GM12878 (cell line): ENCODE measurements around the gene MATN3. TPM values are rescaled to one million over a fixed set of nuclear protein-coding genes. Genes with fewer than 3 reads are reported as not detected.
A peak's percentile ranks its signal among the peaks of the same experiment; 100 is the strongest.

Source experiments
- ATAC-seq: fragments of 200-7000 bp; cut with Tn5 transposase; 3 replicates; pipeline ENCODE4 v1.9.1; 2020; ENCODE audit warnings: mild to moderate bottlenecking, moderate library complexity
- BruUV-seq: library from RNA; stranded (reverse); fragments of 400-500 nt; replicated peaks from 2 replicates; lab custom pipeline; 2021; lab: Mats Ljungman, UMichigan
- CTCF ChIA-PET: fragments of 300-600 bp; sonication (Branson Sonifier 250); formaldehyde crosslinking; extraction: SDS; loops from one replicate; lab custom pipeline; 2021; ENCODE audit warnings: inconsistent platforms; lab: Yijun Ruan, JAX
- POLR2A ChIA-PET: fragments of 350-600 bp; formaldehyde crosslinking; extraction: SDS; loops from one replicate; lab custom pipeline; 2021; ENCODE audit warnings: inconsistent platforms; lab: Charles Lee
- RAD21 ChIA-PET: fragments of 300-600 bp; sonication (Branson Sonifier 250); formaldehyde crosslinking; loops from one replicate; lab custom pipeline; 2023; ENCODE audit warnings: antibody characterized with exemption; ENCODE audit not compliant: unreplicated experiment; lab: Charles Lee
- SMC1A ChIA-PET: fragments of 300-600 bp; sonication (Branson Sonifier 250); formaldehyde crosslinking; loops from one replicate; lab custom pipeline; 2023; ENCODE audit not compliant: unreplicated experiment, uncharacterized antibody; lab: Charles Lee
- DNase-seq: peaks from one replicate; pipeline ENCODE4 v3.0.0-alpha.2; 2011; ENCODE audit warnings: low read depth, low spot score
- FAIRE-seq: peaks from 3 replicates; lab custom pipeline; 2011; peaks lifted over from hg19 to GRCh38; lab: Jason Lieb, UNC
- H2AFZ ChIP-seq: 2 replicates; pipeline ENCODE4 v1.6.0; 2011; ENCODE audit warnings: low read depth, low read length, control low read depth; ENCODE audit not compliant: control insufficient read depth
- H3K27ac ChIP-seq: 2 replicates; pipeline ENCODE4 v1.5.1; 2011; ENCODE audit warnings: control low read depth; ENCODE audit not compliant: control insufficient read depth, insufficient read depth
- H3K27me3 ChIP-seq, 2 experiments: replicated peaks in 1 of 2; 2 replicates each; pipeline versions ENCODE4 v1.6.0 to v1.6.1; 2011; ENCODE audit warnings: low read length in 1 of 2; ENCODE audit not compliant: control insufficient read depth in 2 of 2, insufficient read depth in 2 of 2
- H3K36me3 ChIP-seq, 2 experiments: 2 replicates each; pipeline ENCODE4 v1.5.1; 2011; ENCODE audit warnings: low read length in 1 of 2; ENCODE audit not compliant: control insufficient read depth in 2 of 2, insufficient read depth in 2 of 2
- H3K4me1 ChIP-seq: 2 replicates; pipeline ENCODE4 v1.6.1; 2011; ENCODE audit warnings: mild to moderate bottlenecking, low read length, moderate library complexity, mixed read lengths; ENCODE audit not compliant: control insufficient read depth, insufficient read depth
- H3K4me2 ChIP-seq: 2 replicates; pipeline ENCODE4 v1.6.0; 2011; ENCODE audit warnings: control low read depth; ENCODE audit not compliant: control insufficient read depth, insufficient read depth
- H3K4me3 ChIP-seq: fragments of 200-600 bp; sonication (generic); 2 replicates; pipeline ENCODE4 v1.5.1; 2016
- H3K79me2 ChIP-seq: 2 replicates; pipeline ENCODE4 v1.6.0; 2011; ENCODE audit warnings: low read length; ENCODE audit not compliant: control insufficient read depth, insufficient read depth
- H3K9ac ChIP-seq: 2 replicates; pipeline ENCODE4 v1.8.0; 2011; ENCODE audit warnings: low read length, control low read depth, mixed read lengths; ENCODE audit not compliant: control insufficient read depth, insufficient read depth
- H3K9me3 ChIP-seq: replicated peaks from 3 replicates; pipeline ENCODE4 v1.5.1; 2011; ENCODE audit warnings: mild to moderate bottlenecking, low read length; ENCODE audit not compliant: control insufficient read depth, insufficient read depth
- H4K20me1 ChIP-seq: 2 replicates; pipeline ENCODE4 v1.6.0; 2011; ENCODE audit not compliant: control insufficient read depth, insufficient read depth
- CTCF ChIP-seq, 3 experiments: IDR thresholded peaks in 2 of 3; conservative IDR thresholded peaks in 1 of 3; 2 replicates each; pipeline ENCODE4 v1.5.1; 2011; ENCODE audit warnings: low read depth in 3 of 3, low read length in 3 of 3, mild to moderate bottlenecking in 3 of 3, control low read depth in 2 of 3, moderate library complexity in 2 of 3, inconsistent platforms in 1 of 3, mixed read lengths in 1 of 3; ENCODE audit not compliant: control insufficient read depth in 2 of 3, insufficient read depth in 1 of 3; ENCODE audit errors: extremely low read depth in 1 of 3
- POU2F2 ChIP-seq: IDR thresholded peaks from 3 replicates; pipeline ENCODE4 v1.6.1; 2011; ENCODE audit warnings: low read depth, mild to moderate bottlenecking, low read length, borderline replicate concordance
- ZNF207 ChIP-seq: fragments of 450-650 bp; IDR thresholded peaks from 2 replicates; pipeline ENCODE4 v1.6.1; 2014; ENCODE audit warnings: antibody characterized with exemption, mild to moderate bottlenecking, borderline replicate concordance
- in situ Hi-C: fragments of 300-500 bp; cut with MboI; formaldehyde crosslinking; loops from 9 replicates; pipeline ENCODE4 v1.14.3; 2018; ENCODE audit warnings: mixed read lengths
- intact Hi-C: fragments of 100-400 bp; cut with micrococcal nuclease; formaldehyde crosslinking; loops from one replicate; pipeline ENCODE4 v1.14.2; 2022; ENCODE audit not compliant: unreplicated experiment
- polyA plus RNA-seq, 11 experiments: library from polyadenylated mRNA; depleted of rRNA in 4 of 11; unstranded in 6 of 11; stranded (reverse) in 5 of 11; fragments of >200 nt; fragmentation: Nextera tagmentation in 4 of 11; fragmentation: Illumina TruSeq in 1 of 11; extraction: Ambion mirVana in 4 of 11; extraction: Trizol in 1 of 11; gene quantifications; 1 replicate in 1 of 11; 2 replicates in 10 of 11; pipeline versions ENCODE4 v1.2.1 to v1.2.3, GENCODE V29; 2011 to 2016; ENCODE audit warnings: inconsistent platforms in 2 of 11, missing spikeins in 2 of 11, low read depth in 1 of 11
- total RNA-seq, 4 experiments: library from RNA; depleted of rRNA in 3 of 4; stranded (reverse); fragments of >200 nt in 3 of 4; fragmentation: Illumina TruSeq in 1 of 4; extraction: Trizol in 1 of 4; gene quantifications; 2 replicates each; pipeline versions ENCODE4 v1.2.1 to v1.2.3, GENCODE V29; 2013 to 2021
- TF ChIP-seq, protein P1 (sequence below): fragments of 450-650 bp; IDR thresholded peaks from 2 replicates; pipeline ENCODE4 v1.6.1; 2017; ENCODE audit warnings: mild to moderate bottlenecking

MATN3 gene
- total and polyA plus RNA-seq, 10 of the 15 experiments (the other 5 are each of a cell fraction or from before 2014, with no cell fraction given): 0.09 TPM; not detected in 9

GRCh38 chr2:20018601-20019152 is 6.2 kb upstream of the MATN3 start (continued):
- TF ChIP-seq, protein P1, sequence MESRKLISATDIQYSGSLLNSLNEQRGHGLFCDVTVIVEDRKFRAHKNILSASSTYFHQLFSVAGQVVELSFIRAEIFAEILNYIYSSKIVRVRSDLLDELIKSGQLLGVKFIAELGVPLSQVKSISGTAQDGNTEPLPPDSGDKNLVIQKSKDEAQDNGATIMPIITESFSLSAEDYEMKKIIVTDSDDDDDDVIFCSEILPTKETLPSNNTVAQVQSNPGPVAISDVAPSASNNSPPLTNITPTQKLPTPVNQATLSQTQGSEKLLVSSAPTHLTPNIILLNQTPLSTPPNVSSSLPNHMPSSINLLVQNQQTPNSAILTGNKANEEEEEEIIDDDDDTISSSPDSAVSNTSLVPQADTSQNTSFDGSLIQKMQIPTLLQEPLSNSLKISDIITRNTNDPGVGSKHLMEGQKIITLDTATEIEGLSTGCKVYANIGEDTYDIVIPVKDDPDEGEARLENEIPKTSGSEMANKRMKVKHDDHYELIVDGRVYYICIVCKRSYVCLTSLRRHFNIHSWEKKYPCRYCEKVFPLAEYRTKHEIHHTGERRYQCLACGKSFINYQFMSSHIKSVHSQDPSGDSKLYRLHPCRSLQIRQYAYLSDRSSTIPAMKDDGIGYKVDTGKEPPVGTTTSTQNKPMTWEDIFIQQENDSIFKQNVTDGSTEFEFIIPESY: no peak
- TF ChIP-seq POU2F2: no peak

DNA sequence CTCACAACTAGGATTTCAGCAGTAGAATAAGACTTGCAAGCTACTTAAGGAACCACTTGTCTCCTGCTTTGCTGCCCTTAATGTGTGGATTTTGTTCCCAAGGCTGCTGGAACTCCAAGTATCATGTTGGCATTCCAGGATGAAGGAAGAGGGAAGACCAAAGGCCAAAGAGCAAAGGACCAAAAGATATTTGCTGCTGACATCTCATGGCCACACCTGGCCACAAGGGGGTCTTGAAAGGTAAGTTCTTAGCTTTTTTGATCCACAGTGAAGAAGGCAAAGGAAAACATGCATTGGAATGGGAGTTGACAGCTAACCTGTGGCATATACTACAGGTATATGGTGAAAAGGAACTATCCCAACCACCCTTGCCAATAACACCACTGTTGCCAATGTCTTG is 3.9 kb upstream of the MATN3 start:
- no TSS peak for BruUV-seq
- Histone ChIP-seq H4K20me1 (no peaks in the 10 kb centered on the region), H3K9me3 (no peaks in the 10 kb centered on the region; the same call in 2 of the 3 replicates), H3K36me3 (no peaks in the 10 kb centered on the region), H3K9ac (no peak overlapping the region), H3K79me2 (no peaks in the 10 kb centered on the region), H3K4me2 (no peak overlapping the region), H3K27me3 (peaks cover 5 to 16% of the 10 kb centered on the region in 2 experiments), H3K27ac (no peak overlapping the region), H3K4me3 (no peak overlapping the region), H3K4me1 (no peaks in the 10 kb centered on the region), H2AFZ (no peak overlapping the region)
- FAIRE-seq: no peak
- DNase-seq: no peak
- SMC1A ChIA-PET: interaction anchor here (0.8 to 3.7 kb wide), 24 partner anchors 11 to 387 kb away, joined by 3 to 31 read pairs (median 6); partner anchors contain the start of genes LAPTM4A and SDC1
- ATAC-seq: no peak
- in situ Hi-C loops (loop anchor here (10.0 kb wide), 1 partner anchor 78 kb away; no protein-coding TSS in a partner anchor), intact Hi-C loops (no loop called here)
- POLR2A ChIA-PET: interaction anchor here (0.6 kb wide), 1 partner anchor 81 kb away, joined by 3 read pairs; no protein-coding TSS in a partner anchor
- RAD21 ChIA-PET: interaction anchor here (0.9 to 2.4 kb wide), 16 partner anchors 12 to 635 kb away, joined by 3 to 22 read pairs (median 5); partner anchors contain the start of genes LAPTM4A and SDC1
- CTCF ChIA-PET: interaction anchor here (0.8 to 4.6 kb wide), 30 partner anchors 11 to 327 kb away, joined by 3 to 57 read pairs (median 7); partner anchors contain the start of gene SDC1
- no peak for TF ChIP-seq ZNF207
- 0 out of 6 replicates have a peak, but pooled peaks of 1 of the 3 experiments have one; percentile 3 for TF ChIP-seq CTCF (IDR thresholded peaks at IDR 0.05 in 2 of 3, conservative IDR thresholded peaks at IDR 0.05 in 1 of 3; ENCODE audit: control insufficient read depth in 2 of 3, extremely low read depth in 1 of 3, insufficient read depth in 1 of 3, low read depth in 3 of 3, low read length in 3 of 3)
